Endothelial cell (in vitro differentiated cells): ENCODE measurements around the gene NEDD4L. TPM values are rescaled to one million over a fixed set of nuclear protein-coding genes. Genes with fewer than 3 reads are reported as not detected.

Source experiments
- DNase-seq: peaks from one replicate; pipeline ENCODE4 v3.0.0; 2021; ENCODE audit warnings: low spot score
- H3K27ac Mint-ChIP-seq: one replicate; pipeline ENCODE4 v1.8.0; 2021; ENCODE audit warnings: mixed read lengths, inconsistent platforms; ENCODE audit not compliant: unreplicated experiment
- H3K27me3 Mint-ChIP-seq: one replicate; pipeline ENCODE4 v1.8.0; 2021; ENCODE audit warnings: mild to moderate bottlenecking, moderate library complexity, mixed read lengths, inconsistent platforms; ENCODE audit not compliant: unreplicated experiment
- H3K36me3 Mint-ChIP-seq: one replicate; pipeline ENCODE4 v1.8.0; 2021; ENCODE audit warnings: mild to moderate bottlenecking, low read depth, mixed read lengths, inconsistent platforms; ENCODE audit not compliant: unreplicated experiment
- H3K4me1 Mint-ChIP-seq: one replicate; pipeline ENCODE4 v1.8.0; 2021; ENCODE audit warnings: mild to moderate bottlenecking, mixed read lengths, inconsistent platforms; ENCODE audit not compliant: unreplicated experiment
- H3K4me3 Mint-ChIP-seq: one replicate; pipeline ENCODE4 v1.8.0; 2021; ENCODE audit warnings: mild to moderate bottlenecking, mixed read lengths, inconsistent platforms; ENCODE audit not compliant: unreplicated experiment
- H3K9me3 Mint-ChIP-seq: one replicate; pipeline ENCODE4 v1.8.0; 2021; ENCODE audit warnings: mixed read lengths, inconsistent platforms; ENCODE audit not compliant: unreplicated experiment
- total RNA-seq: library from RNA; stranded (reverse); fragmentation: NEBNext Ultra II Directional; extraction: Animal tissue kit (Norgen Biotek cat#: 25700); gene quantifications from one replicate; pipeline ENCODE4 v1.2.1, GENCODE V29; 2021; ENCODE audit not compliant: unreplicated experiment
- TF ChIP-seq, protein P1 (sequence below): fragments of 200-600 bp; sonication (generic); IDR thresholded peaks from one replicate; pipeline ENCODE4 v1.5.0; 2021; ENCODE audit warnings: antibody characterized with exemption; ENCODE audit not compliant: unreplicated experiment

NEDD4L gene
- total RNA-seq, 1 donor from 2014 or later = 42.8 TPM

DNA sequence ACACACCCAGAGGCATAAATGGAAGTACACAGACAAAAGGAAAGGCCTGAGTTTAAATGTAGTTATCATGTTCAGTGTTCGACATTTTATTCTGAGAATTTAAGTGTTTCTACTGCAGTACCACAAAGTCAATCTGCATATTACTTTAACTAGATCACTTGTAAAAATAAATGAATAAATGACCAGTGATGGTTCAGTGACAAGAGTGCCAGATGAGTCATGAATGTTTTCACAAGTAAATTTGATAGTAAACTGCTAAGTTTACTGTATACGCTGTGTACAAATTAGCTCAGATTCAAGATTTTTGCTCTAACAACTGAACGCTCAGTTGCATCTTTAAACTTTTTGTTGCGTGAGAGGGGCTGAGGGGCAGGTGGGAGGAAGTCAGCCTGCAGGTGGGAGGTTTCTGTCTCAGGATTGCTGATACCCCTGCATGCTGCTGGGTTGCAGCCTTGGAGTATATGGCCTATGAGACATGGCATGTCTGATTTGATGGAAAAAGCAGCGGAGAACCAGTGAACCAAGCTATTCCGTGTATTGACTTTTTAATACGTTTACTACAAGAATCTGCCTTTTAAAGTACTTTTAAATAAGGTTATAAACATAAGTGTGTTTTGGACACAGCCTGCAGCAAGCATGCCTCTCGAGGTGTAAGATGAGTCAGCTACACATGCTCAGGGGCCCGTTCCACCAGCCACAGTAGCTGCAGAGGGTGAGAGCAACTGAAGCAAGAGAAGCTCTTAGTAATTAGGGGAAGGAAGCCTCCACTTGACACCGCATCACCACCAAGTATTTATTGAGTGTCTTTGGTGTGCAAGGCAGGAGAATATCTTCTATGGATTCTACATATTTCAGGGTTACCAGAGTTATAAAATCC lies 245.1 kb downstream of the NEDD4L start:
- Mint-ChIP-seq H3K27me3 (peaks cover 2% of the 10 kb centered on the region), H3K9me3 (no peaks in the 10 kb centered on the region), H3K4me1 (peaks cover 26% of the 10 kb centered on the region), H3K27ac (no peak overlapping the region), H3K36me3 (peaks cover 3% of the 10 kb centered on the region), H3K4me3 (no peak overlapping the region)
- TF ChIP-seq, protein P1, sequence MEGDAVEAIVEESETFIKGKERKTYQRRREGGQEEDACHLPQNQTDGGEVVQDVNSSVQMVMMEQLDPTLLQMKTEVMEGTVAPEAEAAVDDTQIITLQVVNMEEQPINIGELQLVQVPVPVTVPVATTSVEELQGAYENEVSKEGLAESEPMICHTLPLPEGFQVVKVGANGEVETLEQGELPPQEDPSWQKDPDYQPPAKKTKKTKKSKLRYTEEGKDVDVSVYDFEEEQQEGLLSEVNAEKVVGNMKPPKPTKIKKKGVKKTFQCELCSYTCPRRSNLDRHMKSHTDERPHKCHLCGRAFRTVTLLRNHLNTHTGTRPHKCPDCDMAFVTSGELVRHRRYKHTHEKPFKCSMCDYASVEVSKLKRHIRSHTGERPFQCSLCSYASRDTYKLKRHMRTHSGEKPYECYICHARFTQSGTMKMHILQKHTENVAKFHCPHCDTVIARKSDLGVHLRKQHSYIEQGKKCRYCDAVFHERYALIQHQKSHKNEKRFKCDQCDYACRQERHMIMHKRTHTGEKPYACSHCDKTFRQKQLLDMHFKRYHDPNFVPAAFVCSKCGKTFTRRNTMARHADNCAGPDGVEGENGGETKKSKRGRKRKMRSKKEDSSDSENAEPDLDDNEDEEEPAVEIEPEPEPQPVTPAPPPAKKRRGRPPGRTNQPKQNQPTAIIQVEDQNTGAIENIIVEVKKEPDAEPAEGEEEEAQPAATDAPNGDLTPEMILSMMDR = no peak
- no peak for DNase-seq

DNA sequence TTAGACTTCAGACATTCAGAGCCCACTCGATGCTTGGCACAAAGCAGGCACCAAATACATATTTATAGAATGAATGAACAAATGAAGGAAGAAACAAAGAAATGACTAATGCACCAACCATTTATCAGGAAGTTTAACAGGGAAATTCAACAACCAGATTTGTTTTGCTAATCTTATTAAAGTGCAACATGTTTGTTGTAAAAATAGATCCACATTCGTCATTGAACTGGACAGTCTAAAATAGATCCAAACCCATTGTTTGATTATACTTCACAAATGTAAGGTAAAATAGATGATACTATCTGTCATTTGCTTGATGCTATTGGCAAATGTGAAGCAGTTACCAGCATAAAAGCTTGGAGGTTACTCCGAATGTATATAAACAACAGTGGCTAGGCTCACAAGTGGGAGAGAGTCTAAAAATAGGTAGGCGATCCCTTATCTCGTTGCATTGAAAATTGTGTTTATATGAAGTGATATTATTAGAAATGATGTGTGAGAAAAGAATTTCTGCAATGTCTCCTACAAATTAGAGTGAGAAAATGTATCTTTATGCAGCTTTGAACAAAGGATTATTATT lies 246.2 kb downstream of the NEDD4L start:
- no peak for DNase-seq
- Mint-ChIP-seq H3K27me3 (no peaks in the 10 kb centered on the region), H3K36me3 (peaks cover 3% of the 10 kb centered on the region), H3K4me1 (peaks cover 25% of the 10 kb centered on the region), H3K27ac (no peak overlapping the region), H3K9me3 (no peaks in the 10 kb centered on the region), H3K4me3 (no peak overlapping the region)
- TF ChIP-seq, protein P1 = no peak

DNA sequence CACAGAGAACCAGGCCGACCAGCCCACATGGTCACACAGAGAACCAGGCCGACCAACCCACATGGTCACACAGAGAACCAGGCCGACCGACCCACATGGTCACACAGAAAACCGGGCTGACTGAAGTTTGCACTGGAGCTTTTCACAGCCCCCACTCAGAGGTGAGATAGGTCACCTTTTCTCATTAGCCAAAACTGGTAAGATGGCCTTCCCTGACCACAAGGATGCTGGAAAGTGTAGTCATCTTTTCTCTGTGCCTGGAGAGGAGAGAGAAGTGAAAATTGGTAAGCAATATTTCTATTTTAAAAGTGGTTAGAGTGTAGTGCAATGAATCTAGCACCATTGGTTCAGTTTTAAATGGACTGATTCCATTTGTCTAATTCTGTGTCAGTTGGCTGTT lies 247.1 kb downstream of the NEDD4L start:
- Mint-ChIP-seq H3K4me1 (peaks cover 25% of the 10 kb centered on the region), H3K4me3 (no peak overlapping the region)

DNA sequence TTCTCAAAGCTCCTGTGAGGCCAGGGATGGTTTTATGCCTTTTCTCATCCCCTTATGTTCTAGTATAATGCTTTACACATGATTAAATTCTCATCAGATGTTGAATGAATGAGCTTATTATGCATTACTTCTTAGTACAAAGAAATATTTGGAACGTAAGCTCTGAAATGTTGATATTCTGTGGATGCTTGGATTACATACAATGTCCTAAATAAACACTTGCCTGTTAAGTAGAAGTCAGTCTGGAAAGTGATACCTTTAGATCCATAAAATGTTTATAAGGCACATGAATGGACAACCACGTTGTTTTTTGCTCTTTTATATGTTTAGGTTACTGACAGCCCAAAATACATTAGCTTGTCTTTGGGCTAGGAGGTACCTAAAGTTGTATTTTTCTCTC lies 248.6 kb downstream of the NEDD4L start:
- DNase-seq = no peak
- H3K36me3 Mint-ChIP-seq = peaks cover 3% of the 10 kb centered on the region
- H3K9me3 Mint-ChIP-seq = no peaks in the 10 kb centered on the region
- H3K4me1 Mint-ChIP-seq = peaks cover 20% of the 10 kb centered on the region
- TF ChIP-seq, protein P1 = no peak
- H3K4me3 Mint-ChIP-seq = no peak overlapping the region
- H3K27me3 Mint-ChIP-seq = no peaks in the 10 kb centered on the region
- no peak overlapping the region for H3K27ac Mint-ChIP-seq

More for the DNA sequence above, 247.1 kb downstream of the NEDD4L start:
- H3K27ac Mint-ChIP-seq = no peak overlapping the region
- DNase-seq = no peak
- no peaks in the 10 kb centered on the region for H3K9me3 Mint-ChIP-seq
- peaks cover 3% of the 10 kb centered on the region for H3K36me3 Mint-ChIP-seq
- H3K27me3 Mint-ChIP-seq = no peaks in the 10 kb centered on the region
- TF ChIP-seq, protein P1 = no peak

DNA sequence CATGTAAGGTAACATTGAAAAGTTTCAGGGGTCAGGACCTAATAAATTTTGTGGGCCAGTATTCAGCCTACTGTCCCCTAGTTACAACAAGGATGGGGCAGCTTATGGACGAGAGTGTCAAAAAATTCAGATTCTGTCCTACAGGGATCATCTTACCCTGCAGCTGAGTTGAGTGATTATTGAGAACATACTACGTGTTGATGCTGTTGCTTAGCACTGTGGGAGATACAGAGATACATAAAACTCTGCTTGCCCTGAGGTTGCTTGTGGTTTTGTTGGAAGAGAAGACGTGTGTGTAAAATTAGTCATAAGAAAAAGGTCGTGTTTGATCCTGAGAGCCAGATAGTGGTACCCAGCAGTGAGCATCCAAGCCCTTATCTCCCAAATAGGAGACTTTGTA lies 253.2 kb downstream of the NEDD4L start:
- no peak overlapping the region for H3K4me3 Mint-ChIP-seq
- H3K27ac Mint-ChIP-seq = no peak overlapping the region
- H3K9me3 Mint-ChIP-seq = no peaks in the 10 kb centered on the region
- no peaks in the 10 kb centered on the region for H3K27me3 Mint-ChIP-seq
- no peak for DNase-seq
- TF ChIP-seq, protein P1 = no peak
- no peaks in the 10 kb centered on the region for H3K4me1 Mint-ChIP-seq
- H3K36me3 Mint-ChIP-seq = no peaks in the 10 kb centered on the region
